IMR-90 (cell line): ENCODE measurements around the gene TNFRSF14. TPM values are rescaled to one million over a fixed set of nuclear protein-coding genes. Genes with fewer than 3 reads are reported as not detected.
A peak's percentile ranks its signal among the peaks of the same experiment; 100 is the strongest.

Source experiments
- ATAC-seq: fragments of 200-7000 bp; cut with Tn5 transposase; 2 replicates; pipeline ENCODE4 v1.9.1; 2020; ENCODE audit warnings: low read depth, mild to moderate bottlenecking, moderate library complexity
- BruUV-seq: library from RNA; stranded (reverse); fragments of 400-500 nt; replicated peaks from 2 replicates; lab custom pipeline; 2021; lab: Mats Ljungman, UMichigan
- CTCF ChIA-PET: fragments of 300-600 bp; formaldehyde crosslinking; extraction: SDS; loops from one replicate; lab custom pipeline; 2021; ENCODE audit warnings: antibody characterized with exemption; lab: Yijun Ruan, JAX
- POLR2A ChIA-PET: fragments of 300-600 bp; sonication (Branson Sonifier 250); formaldehyde crosslinking; loops from one replicate; lab custom pipeline; 2022; ENCODE audit warnings: antibody characterized with exemption; ENCODE audit not compliant: unreplicated experiment; lab: Charles Lee
- DNase-seq: peaks from one replicate; pipeline ENCODE4 v3.0.0; 2013
- H2AFZ ChIP-seq: replicated peaks from 2 replicates; pipeline ENCODE3; 2013; ENCODE audit warnings: low read length, mild to moderate bottlenecking; ENCODE audit not compliant: poor library complexity
- H2AK5ac ChIP-seq: 2 replicates; pipeline ENCODE4 v1.6.1; 2013; ENCODE audit warnings: low read depth, low read length, inconsistent platforms
- H2AK9ac ChIP-seq: replicated peaks from 2 replicates; pipeline ENCODE3; 2013; ENCODE audit warnings: mild to moderate bottlenecking, low read depth, low read length, moderate library complexity; ENCODE audit not compliant: poor library complexity
- H2BK120ac ChIP-seq: 2 replicates; pipeline ENCODE4 v1.6.1; 2013; ENCODE audit warnings: low read depth, low read length, inconsistent platforms
- H2BK15ac ChIP-seq: 3 replicates; pipeline ENCODE4 v1.6.1; 2013; ENCODE audit warnings: low read depth, low read length, inconsistent platforms
- H2BK20ac ChIP-seq: 2 replicates; pipeline ENCODE4 v1.6.1; 2013; ENCODE audit warnings: low read depth, mild to moderate bottlenecking, inconsistent platforms, low read length, moderate library complexity
- H2BK5ac ChIP-seq: 2 replicates; pipeline ENCODE4 v1.6.1; 2013; ENCODE audit warnings: mild to moderate bottlenecking, low read depth, low read length, inconsistent platforms; ENCODE audit not compliant: poor library complexity, severe bottlenecking
- H3K14ac ChIP-seq: replicated peaks from 2 replicates; pipeline ENCODE4 v1.6.1; 2013; ENCODE audit warnings: low read depth, low read length, inconsistent platforms
- H3K18ac ChIP-seq: 2 replicates; pipeline ENCODE4 v1.6.1; 2013; ENCODE audit warnings: low read depth, low read length, control low read depth
- H3K23ac ChIP-seq: 2 replicates; pipeline ENCODE4 v1.6.1; 2013; ENCODE audit warnings: low read depth, low read length, inconsistent platforms
- H3K27ac ChIP-seq: 2 replicates; pipeline ENCODE4 v1.5.1; 2013; ENCODE audit warnings: mild to moderate bottlenecking, control low read depth, low read length; ENCODE audit not compliant: insufficient read depth
- H3K27me3 ChIP-seq: 2 replicates; pipeline ENCODE4 v1.6.1; 2013; ENCODE audit warnings: low read length; ENCODE audit not compliant: control insufficient read depth, insufficient read depth
- H3K36me3 ChIP-seq: 2 replicates; pipeline ENCODE4 v1.6.1; 2013; ENCODE audit warnings: low read length, mixed read lengths; ENCODE audit not compliant: control insufficient read depth, insufficient read depth
- H3K4ac ChIP-seq: 2 replicates; pipeline ENCODE4 v1.6.1; 2013; ENCODE audit warnings: low read depth, low read length, inconsistent platforms
- H3K4me1 ChIP-seq: 2 replicates; pipeline ENCODE4 v1.6.1; 2013; ENCODE audit warnings: low read length, mixed read lengths; ENCODE audit not compliant: control insufficient read depth, insufficient read depth
- H3K4me2 ChIP-seq: 2 replicates; pipeline ENCODE4 v1.6.1; 2013; ENCODE audit warnings: low read depth, mild to moderate bottlenecking, control low read depth, low read length, moderate library complexity
- H3K4me3 ChIP-seq: 2 replicates; pipeline ENCODE4 v1.5.1; 2013; ENCODE audit warnings: low read depth, mild to moderate bottlenecking, control low read depth, low read length, moderate library complexity; ENCODE audit not compliant: insufficient read depth
- H3K56ac ChIP-seq: 2 replicates; pipeline ENCODE4 v1.6.1; 2013; ENCODE audit warnings: low read length, inconsistent platforms; ENCODE audit not compliant: insufficient read depth; ENCODE audit errors: extremely low read depth
- H3K79me1 ChIP-seq, 2 experiments: 2 replicates each; pipeline ENCODE4 v1.6.1; 2013; ENCODE audit warnings: low read length in 2 of 2, inconsistent platforms in 1 of 2, low read depth in 1 of 2
- H3K9ac ChIP-seq: 2 replicates; pipeline ENCODE4 v1.6.1; 2013; ENCODE audit warnings: low read depth, low read length, control low read depth
- H3K9me1 ChIP-seq: 2 replicates; pipeline ENCODE4 v1.6.1; 2013; ENCODE audit warnings: low read length, inconsistent platforms; ENCODE audit not compliant: insufficient read depth
- H3K9me3 ChIP-seq: 2 replicates; pipeline ENCODE4 v1.6.1; 2013; ENCODE audit warnings: low read length; ENCODE audit not compliant: control insufficient read depth, insufficient read depth
- H4K20me1 ChIP-seq: 2 replicates; pipeline ENCODE4 v1.6.1; 2013; ENCODE audit warnings: low read length, inconsistent platforms; ENCODE audit not compliant: insufficient read depth
- H4K5ac ChIP-seq: 2 replicates; pipeline ENCODE4 v1.6.1; 2013; ENCODE audit warnings: mild to moderate bottlenecking, low read depth, low read length, control low read depth
- H4K8ac ChIP-seq, 2 experiments: 2 replicates each; pipeline ENCODE4 v1.6.1; 2013; ENCODE audit warnings: low read depth in 2 of 2, low read length in 2 of 2, control low read depth in 1 of 2, inconsistent platforms in 1 of 2
- H4K91ac ChIP-seq: 2 replicates; pipeline ENCODE4 v1.6.1; 2013; ENCODE audit warnings: low read depth, low read length, inconsistent platforms; ENCODE audit not compliant: insufficient read depth
- BHLHE40 ChIP-seq: fragments of 150-350 bp; IDR thresholded peaks from 2 replicates; pipeline ENCODE4 v1.6.1; 2016; ENCODE audit warnings: mild to moderate bottlenecking, low read depth, low read length
- CHD1 ChIP-seq: IDR thresholded peaks from 2 replicates; pipeline ENCODE4 v1.6.1; 2012; ENCODE audit warnings: low read depth, low read length, improper control_type of control experiment
- MAFK ChIP-seq: IDR thresholded peaks from 2 replicates; pipeline ENCODE4 v1.6.1; 2012; ENCODE audit warnings: low read depth, low read length, improper control_type of control experiment
- RCOR1 ChIP-seq: IDR thresholded peaks from 2 replicates; pipeline ENCODE4 v1.6.1; 2012; ENCODE audit warnings: mild to moderate bottlenecking, low read length, improper control_type of control experiment; ENCODE audit not compliant: insufficient replicate concordance
- USF2 ChIP-seq: fragments of 150-350 bp; IDR thresholded peaks from 2 replicates; pipeline ENCODE4 v1.6.1; 2017; ENCODE audit warnings: mild to moderate bottlenecking, antibody characterized with exemption, low read length, low read depth
- WGBS, 2 experiments: methylation state at CpG; one replicate each; pipeline versions ENCODE4 v1.1.5 to v1.1.7; 2013; ENCODE audit warnings: missing lambda C conversion rate in 2 of 2; ENCODE audit not compliant: insufficient read length in 1 of 2; ENCODE audit errors: extremely low coverage in 2 of 2; 5-methylcytosine and 5-hydroxymethylcytosine counted together
- dilution Hi-C: fragments of 300-500 bp; cut with HindIII; formaldehyde crosslinking; loops from one replicate; pipeline ENCODE4 v1.14.3; 2018; ENCODE audit warnings: low sequenced_read_pairs; ENCODE audit not compliant: unreplicated experiment
- in situ Hi-C: fragments of 300-500 bp; cut with MboI; formaldehyde crosslinking; loops from 3 replicates; pipeline ENCODE4 v1.14.3; 2019; ENCODE audit warnings: low sequenced_read_pairs, inconsistent platforms, mixed read lengths
- intact Hi-C: fragments of 100-400 bp; cut with micrococcal nuclease; formaldehyde crosslinking; loops from 2 replicates; pipeline ENCODE4 v1.10.0; 2022
- polyA plus RNA-seq, 3 experiments: library from polyadenylated mRNA; depleted of rRNA; stranded (reverse); fragments of >200 nt; gene quantifications; 2 replicates each; pipeline ENCODE4 v1.2.3, GENCODE V29; 2012; ENCODE audit warnings: low replicate concordance in 1 of 3
- total RNA-seq: library from RNA; depleted of rRNA; stranded (reverse); fragments of >200 nt; gene quantifications from 2 replicates; pipeline ENCODE4 v1.2.3, GENCODE V29; 2012

TNFRSF14 gene
- total and polyA plus RNA-seq, 2 of the 4 experiments (the other 2 are of a cell fraction): 1.3 to 4.2 TPM

GRCh38 chr1:2534687-2535441, 21.3 kb upstream of the TNFRSF14 start (continued):
- TF ChIP-seq MAFK: no peak
- no peak for TF ChIP-seq RCOR1
- no peak for TF ChIP-seq CHD1

GRCh38 chr1:2535455-2535854, 20.7 kb upstream of the TNFRSF14 start:
- no peak overlapping the region; the same call in 2 of the 3 replicates for H2BK15ac ChIP-seq
- ChIA-PET CTCF (interaction anchor here (1.3 kb wide), 1 partner anchor 9 kb away, joined by 3 read pairs; the partner anchor contains the start of gene PANK4), POLR2A (no interaction called here)
- 80% methylated on average over 1 of the region's 27 CpGs; no CpG with 5 or more reads in 1 of the 2 experiments for WGBS, 2 experiments
- peak overlapping the region; percentile 77 for H3K4ac ChIP-seq
- intact Hi-C loops: no loop called here
- TF ChIP-seq BHLHE40 (peak; percentile 57), RCOR1 (no peak), USF2 (no peak)
- no peak overlapping the region for H3K27ac ChIP-seq
- H3K9me3 ChIP-seq: no peaks in the 10 kb centered on the region
- H4K8ac ChIP-seq: peak overlapping the region in 1 of 2 experiments; percentile 25; a peak in 1 of 4 replicates
- ATAC-seq (no peak), DNase-seq (no peak)
- H3K14ac ChIP-seq: no peak overlapping the region; the same call in 1 of the 2 replicates
- H3K4me1 ChIP-seq: peaks cover 12% of the 10 kb centered on the region
- H3K79me1 ChIP-seq: no peaks in the 10 kb centered on the region
- no TSS peak for BruUV-seq
- no peak overlapping the region for H3K9ac ChIP-seq
- H3K4me3 ChIP-seq: no peak overlapping the region
- no peaks in the 10 kb centered on the region for H3K36me3 ChIP-seq
- H3K4me2 ChIP-seq: no peak overlapping the region
- peak overlapping the region; percentile 75 for H2BK120ac ChIP-seq
- H3K56ac ChIP-seq: no peak overlapping the region
- H2AK9ac ChIP-seq: peak overlapping the region; percentile 81
- H2BK5ac ChIP-seq: peak overlapping the region; percentile 41
- dilution Hi-C loops: no loop called here
- H3K9me1 ChIP-seq: peaks cover 9% of the 10 kb centered on the region
- no peaks in the 10 kb centered on the region for H4K20me1 ChIP-seq
- H2AK5ac ChIP-seq: peak overlapping the region; percentile 37; the same call in 1 of the 2 replicates
- in situ Hi-C loops: loop anchor here (25.0 kb wide), 1 partner anchor 348 kb away; the partner anchor contains the start of gene FAAP20
- H3K23ac ChIP-seq: no peak overlapping the region
- peaks cover 10% of the 10 kb centered on the region; the same call in 1 of the 2 replicates for H3K27me3 ChIP-seq
- no peak overlapping the region for H4K5ac ChIP-seq
- no peak overlapping the region for H2BK20ac ChIP-seq
- peak overlapping the region; percentile 84 for H2AFZ ChIP-seq
- no peak overlapping the region; the same call in 1 of the 2 replicates for H4K91ac ChIP-seq
- peak overlapping the region; percentile 20; the same call in 1 of the 2 replicates for H3K18ac ChIP-seq
